ENCODE data around the gene KCNJ3. TPM values are rescaled to one million over a fixed set of nuclear protein-coding genes. Genes with fewer than 3 reads are reported as not detected.

KCNJ3 gene
- total and polyA plus RNA-seq, 7 donors = 0.04 to 1.0 (median 0.22) TPM; not detected in 2

GRCh38 chr2:154813636-154814035, 115.1 kb downstream of the KCNJ3 start:
- Histone ChIP-seq H3K36me3 (ENCODE audit: insufficient read depth in 1 of 2, low read depth in 1 of 2) (no peaks in the 10 kb centered on the region), H3K4me1 (no peaks in the 10 kb centered on the region), H3K4me3 (no peak overlapping the region), H3K9me3 (no peaks in the 10 kb centered on the region), H3K27me3 (ENCODE audit: insufficient read depth in 3 of 3, low read length in 2 of 3) (no peaks in the 10 kb centered on the region), H3K27ac (no peak overlapping the region)
- 78 to 85% (median 81%) methylated on average over 1 of the region's 1 CpG for WGBS, 3 donors
- ATAC-seq = no peak
- TF ChIP-seq, protein P1, sequence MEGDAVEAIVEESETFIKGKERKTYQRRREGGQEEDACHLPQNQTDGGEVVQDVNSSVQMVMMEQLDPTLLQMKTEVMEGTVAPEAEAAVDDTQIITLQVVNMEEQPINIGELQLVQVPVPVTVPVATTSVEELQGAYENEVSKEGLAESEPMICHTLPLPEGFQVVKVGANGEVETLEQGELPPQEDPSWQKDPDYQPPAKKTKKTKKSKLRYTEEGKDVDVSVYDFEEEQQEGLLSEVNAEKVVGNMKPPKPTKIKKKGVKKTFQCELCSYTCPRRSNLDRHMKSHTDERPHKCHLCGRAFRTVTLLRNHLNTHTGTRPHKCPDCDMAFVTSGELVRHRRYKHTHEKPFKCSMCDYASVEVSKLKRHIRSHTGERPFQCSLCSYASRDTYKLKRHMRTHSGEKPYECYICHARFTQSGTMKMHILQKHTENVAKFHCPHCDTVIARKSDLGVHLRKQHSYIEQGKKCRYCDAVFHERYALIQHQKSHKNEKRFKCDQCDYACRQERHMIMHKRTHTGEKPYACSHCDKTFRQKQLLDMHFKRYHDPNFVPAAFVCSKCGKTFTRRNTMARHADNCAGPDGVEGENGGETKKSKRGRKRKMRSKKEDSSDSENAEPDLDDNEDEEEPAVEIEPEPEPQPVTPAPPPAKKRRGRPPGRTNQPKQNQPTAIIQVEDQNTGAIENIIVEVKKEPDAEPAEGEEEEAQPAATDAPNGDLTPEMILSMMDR (IDR thresholded peaks at IDR 0.05) = no peak
- no peak for DNase-seq
- intact Hi-C loops (cut with DNase I) = no loop called here

GRCh38 chr2:154814856-154815255, 116.4 kb downstream of the KCNJ3 start:
- 53 to 84% (median 83%) methylated on average over 1 of the region's 1 CpG for WGBS, 3 donors
- Histone ChIP-seq H3K36me3 (ENCODE audit: insufficient read depth in 1 of 2, low read depth in 1 of 2) (no peaks in the 10 kb centered on the region), H3K4me3 (no peak overlapping the region), H3K27me3 (ENCODE audit: insufficient read depth in 3 of 3, low read length in 2 of 3) (no peaks in the 10 kb centered on the region), H3K4me1 (no peaks in the 10 kb centered on the region), H3K9me3 (no peaks in the 10 kb centered on the region), H3K27ac (no peak overlapping the region)
- DNase-seq (no peak), ATAC-seq (no peak)
- TF ChIP-seq, protein P1 (IDR thresholded peaks at IDR 0.05) = no peak
- intact Hi-C loops (cut with DNase I) = no loop called here

- Histone ChIP-seq H3K27ac (no peak overlapping the region), H3K27me3 (ENCODE audit: insufficient read depth in 3 of 3, low read length in 2 of 3) (no peaks in the 10 kb centered on the region), H3K36me3 (ENCODE audit: insufficient read depth in 1 of 2, low read depth in 1 of 2) (no peaks in the 10 kb centered on the region), H3K4me3 (no peak overlapping the region), H3K4me1 (no peaks in the 10 kb centered on the region), H3K9me3 (no peaks in the 10 kb centered on the region)
- 74 to 96% (median 94%) methylated on average over 2 of the region's 2 CpGs for WGBS, 3 donors
- DNase-seq (no peak), ATAC-seq (no peak)
- intact Hi-C loops (cut with DNase I) = no loop called here
- TF ChIP-seq, protein P1 (IDR thresholded peaks at IDR 0.05) = no peak
These were observed 126.9 kb downstream of the KCNJ3 start for GRCh38 chr2:154825358-154825757.

DNA sequence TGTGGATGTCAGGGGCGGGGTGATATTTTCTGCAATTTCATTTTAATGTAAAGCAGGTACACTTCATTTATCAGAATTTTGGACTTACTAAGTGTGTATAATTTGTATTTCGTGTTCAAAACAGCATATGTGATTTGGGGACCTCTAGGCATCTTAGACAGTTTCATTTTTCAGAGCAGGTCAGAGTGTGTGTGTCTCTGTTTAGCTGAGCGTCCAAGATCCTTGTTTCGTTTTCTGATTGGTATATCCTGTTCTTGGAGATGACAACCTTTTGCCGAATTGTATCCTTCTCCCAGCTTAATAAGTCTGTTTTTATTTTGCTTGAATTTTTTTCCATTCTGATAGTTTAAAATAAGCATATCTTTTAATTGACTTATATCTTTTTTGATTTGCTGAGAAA, 128.3 kb downstream of the KCNJ3 start:
- 65 to 71% (median 68%) methylated on average over 5 of the region's 5 CpGs for WGBS, 3 donors
- Histone ChIP-seq H3K9me3 (no peaks in the 10 kb centered on the region), H3K4me1 (no peaks in the 10 kb centered on the region), H3K27me3 (ENCODE audit: insufficient read depth in 3 of 3, low read length in 2 of 3) (no peaks in the 10 kb centered on the region), H3K4me3 (no peak overlapping the region), H3K27ac (no peak overlapping the region), H3K36me3 (ENCODE audit: insufficient read depth in 1 of 2, low read depth in 1 of 2) (no peaks in the 10 kb centered on the region)
- DNase-seq = no peak
- intact Hi-C loops (cut with DNase I) = no loop called here
- ATAC-seq = no peak
- TF ChIP-seq, protein P1 (IDR thresholded peaks at IDR 0.05) = no peak

- Histone ChIP-seq H3K36me3 (ENCODE audit: insufficient read depth in 1 of 2, low read depth in 1 of 2) (no peaks in the 10 kb centered on the region), H3K27ac (no peak overlapping the region), H3K27me3 (ENCODE audit: insufficient read depth in 3 of 3, low read length in 2 of 3) (no peaks in the 10 kb centered on the region), H3K9me3 (no peaks in the 10 kb centered on the region), H3K4me3 (no peak overlapping the region), H3K4me1 (no peaks in the 10 kb centered on the region)
- no peak for DNase-seq
- intact Hi-C loops (cut with DNase I) = no loop called here
- WGBS, 3 donors = 47 to 61% (median 55%) methylated on average over 1 of the region's 1 CpG
- TF ChIP-seq, protein P1 (IDR thresholded peaks at IDR 0.05) = no peak
- no peak for ATAC-seq
These were observed 128.8 kb downstream of the KCNJ3 start for GRCh38 chr2:154827286-154827685.

All from psoas muscle (tissue), 8 donors.